Hepatic stellate cell (primary cell): Measurements from ENCODE around the gene TCF7L1.
"Not testable (repeated sequence)": the region's sequence is repeated elsewhere in the genome, so short reads cannot be mapped to it uniquely, and the experiment has no call there.

Experiments used
- DNase-seq: peaks from one replicate; pipeline ENCODE4 v3.0.0; 2011; ENCODE audit warnings: low spot score

Gene TCF7L1

DNA sequence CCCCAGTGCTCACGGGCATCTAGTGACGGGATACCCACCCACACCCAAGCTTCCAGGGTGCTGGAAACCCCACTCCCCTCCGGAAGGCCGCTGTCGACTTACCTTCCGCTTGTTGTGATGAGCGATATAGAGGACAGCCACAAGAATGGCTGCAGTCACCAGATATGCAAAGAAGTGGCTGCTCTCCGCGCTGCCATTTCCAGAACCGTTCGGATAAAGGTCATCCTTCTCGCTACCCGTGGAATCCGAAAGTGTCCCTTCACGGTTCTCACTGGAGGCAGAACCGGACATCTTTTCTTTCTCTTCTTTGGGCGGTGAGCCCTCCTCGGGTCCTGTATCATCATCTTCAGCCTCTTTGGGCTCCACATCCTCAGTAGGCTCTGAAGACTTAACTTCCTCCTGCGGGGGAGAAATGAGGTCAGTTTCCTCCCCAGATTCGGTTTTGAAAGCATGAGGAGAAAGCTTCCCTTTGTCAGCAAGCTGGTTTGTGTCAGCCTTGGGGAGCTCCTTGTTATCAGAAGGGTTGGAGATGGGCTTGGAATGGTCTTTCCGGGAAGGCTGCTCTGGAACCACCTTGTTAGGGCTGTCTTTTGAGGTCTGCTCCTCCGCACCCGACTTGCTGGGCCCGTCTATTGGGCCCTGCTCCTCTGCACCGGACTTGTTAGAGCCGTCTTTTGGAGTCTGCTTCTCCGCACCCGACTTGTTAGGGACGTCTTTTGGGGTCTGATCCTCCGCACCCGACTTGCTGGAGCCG lies 193.4 kb downstream of the TCF7L1 start:
- DNase-seq, result no peak

DNA sequence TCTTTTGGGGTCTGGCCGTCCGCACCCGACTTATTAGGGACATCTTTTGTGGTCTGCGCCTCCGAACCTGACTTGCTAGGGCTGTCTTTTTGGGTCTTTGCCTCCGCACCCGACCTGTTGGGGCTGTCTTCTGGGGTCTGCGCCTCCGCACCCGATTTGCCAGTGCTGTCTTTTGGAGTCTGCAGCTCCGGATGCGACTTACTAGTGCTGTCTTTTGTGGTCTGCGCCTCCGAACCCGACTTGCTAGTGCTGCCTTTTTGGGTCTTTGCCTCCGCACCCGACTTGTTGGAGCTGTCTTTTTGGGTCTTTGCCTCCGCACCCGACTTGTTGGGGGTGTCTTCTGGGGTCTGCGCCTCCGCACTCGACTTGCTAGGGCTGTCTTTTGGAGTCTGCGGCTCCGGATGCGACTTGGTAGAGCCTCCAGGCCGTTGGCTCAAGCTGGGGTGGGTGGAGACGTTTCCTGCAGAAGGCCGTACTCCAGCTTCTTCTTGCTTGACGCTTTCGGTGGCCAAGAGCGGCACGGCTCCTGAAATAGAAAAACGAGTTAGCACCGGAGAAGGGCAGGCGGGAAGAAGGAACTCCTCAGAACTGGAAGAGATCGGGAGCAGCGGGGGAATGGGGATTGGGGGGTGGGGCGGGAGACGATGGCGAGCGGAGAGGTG lies 194.1 kb downstream of the TCF7L1 start:
- no peak for DNase-seq

DNA sequence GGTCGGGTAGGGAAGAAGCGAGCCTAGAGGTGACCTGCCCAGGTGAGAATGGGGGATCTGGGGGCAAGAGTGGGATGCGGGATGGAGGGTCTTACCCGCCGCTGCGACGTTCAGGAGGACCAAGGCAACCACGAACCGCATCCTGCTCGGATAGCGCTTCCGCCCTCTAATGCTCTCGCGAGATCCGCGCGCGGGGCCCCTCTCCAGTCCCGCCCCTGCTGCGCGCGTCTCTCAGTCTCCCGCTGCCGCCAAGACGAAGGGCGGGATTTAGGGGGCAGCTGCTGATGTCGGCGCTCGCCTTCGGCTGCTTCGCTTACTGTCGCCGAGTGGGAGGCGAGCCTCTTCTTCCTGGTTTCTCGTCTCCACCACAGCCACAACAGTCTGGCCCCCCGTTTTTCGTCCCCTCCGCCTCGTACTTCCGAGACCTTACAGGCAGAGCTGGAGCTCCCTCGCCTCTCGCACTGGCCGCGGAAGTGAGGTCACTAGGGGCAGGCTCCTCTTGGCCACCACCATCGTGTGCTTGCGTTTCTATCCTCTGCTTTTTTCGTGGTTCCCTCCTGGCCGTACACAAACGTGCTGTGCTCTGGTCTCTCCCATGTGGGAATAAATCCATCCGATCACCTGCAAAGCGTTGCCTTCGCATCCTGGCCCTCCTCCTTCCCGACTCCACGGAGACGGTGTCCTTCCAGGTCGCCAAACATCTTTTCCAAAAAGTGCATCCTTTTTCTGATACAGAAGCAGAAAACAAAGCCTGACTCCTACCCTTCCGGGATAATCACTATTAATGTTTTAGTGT lies 194.8 kb downstream of the TCF7L1 start, which contains the start of gene TGOLN2:
Gene TGOLN2 (minus strand): TSS at position 168 of the 796 bp plus-strand sequence. CDS start 27 bp downstream, at position 141.
- peak; percentile 98 for DNase-seq

DNA sequence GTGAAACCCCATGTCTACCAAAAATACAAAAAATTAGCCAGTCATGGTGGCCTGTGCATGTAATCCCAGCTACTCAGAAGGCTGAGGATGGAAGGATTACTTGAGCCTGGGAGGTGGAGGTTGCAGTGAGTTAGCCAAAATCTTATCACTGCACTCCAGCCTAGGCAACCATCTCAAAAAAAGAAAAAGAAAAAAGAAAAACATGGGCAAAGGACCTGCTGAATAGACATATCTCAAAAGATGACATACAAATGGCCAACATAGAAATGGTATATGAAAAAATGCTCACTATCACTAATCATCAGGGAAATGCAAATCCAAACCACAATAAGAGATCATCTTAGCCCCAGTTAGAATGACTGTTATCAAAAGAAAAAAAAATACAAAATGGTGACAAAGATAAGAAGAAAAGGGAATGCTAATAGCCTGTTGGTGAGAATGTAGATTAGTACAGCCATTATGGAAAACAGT lies 196.0 kb downstream of the TCF7L1 start:
- DNase-seq, result no peak

DNA sequence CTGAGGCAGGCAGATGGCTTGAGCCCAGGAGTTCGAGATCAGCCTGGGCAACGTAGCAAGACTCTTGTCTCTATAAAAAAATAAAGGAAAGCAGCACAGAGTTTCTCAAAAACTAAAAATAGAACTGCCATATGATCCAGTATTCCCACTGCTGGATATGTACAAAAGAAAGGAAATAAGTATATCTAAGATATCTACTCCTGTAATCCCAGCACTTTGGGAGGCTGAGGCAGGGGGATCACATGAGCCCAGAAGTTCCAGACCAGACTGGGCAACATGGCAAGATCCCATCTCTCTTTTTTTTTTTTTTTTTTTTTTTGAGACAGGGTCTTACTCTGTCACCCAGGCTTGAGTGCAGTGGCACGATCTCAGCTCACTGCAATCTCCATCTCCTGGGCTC lies 196.5 kb downstream of the TCF7L1 start:
- not testable (repeated sequence) for DNase-seq

DNA sequence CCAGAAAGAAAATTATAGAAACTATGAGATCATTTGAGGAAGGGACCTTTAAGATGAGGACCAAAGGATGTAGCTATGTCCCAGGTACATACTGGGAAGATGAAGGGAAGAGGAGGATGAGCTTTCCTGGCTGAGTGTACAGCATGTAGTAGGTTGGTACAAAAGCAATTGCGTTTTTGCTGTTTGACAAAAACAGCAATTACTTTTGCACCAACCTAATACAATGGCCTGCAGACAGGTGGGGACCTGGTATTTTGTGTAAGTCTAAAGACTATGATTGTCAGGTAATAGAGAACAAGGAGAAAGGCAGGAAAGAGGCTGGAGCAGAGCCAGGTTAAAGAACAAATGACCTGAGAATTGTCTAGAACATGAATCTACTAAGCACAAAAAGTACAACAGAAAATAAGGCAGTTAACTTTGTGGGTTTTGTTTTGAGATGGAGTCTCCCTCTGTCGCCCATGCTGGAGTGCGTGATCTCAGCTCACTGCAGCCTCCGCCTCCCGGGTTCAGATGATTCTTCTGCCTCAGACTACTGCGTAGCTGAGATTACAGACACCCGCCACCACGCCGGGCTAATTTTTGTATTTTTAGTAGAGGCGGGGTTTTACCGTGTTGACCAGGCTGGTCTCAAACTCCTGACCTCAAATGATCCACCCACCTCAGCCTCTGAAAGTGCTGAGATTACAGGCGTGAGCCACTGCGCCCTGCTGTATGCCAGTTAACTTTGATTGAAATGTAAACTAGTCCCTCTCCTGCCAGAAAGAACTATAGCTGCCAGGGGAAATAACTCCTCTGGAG lies 197.8 kb downstream of the TCF7L1 start:
- DNase-seq, result no peak

DNA sequence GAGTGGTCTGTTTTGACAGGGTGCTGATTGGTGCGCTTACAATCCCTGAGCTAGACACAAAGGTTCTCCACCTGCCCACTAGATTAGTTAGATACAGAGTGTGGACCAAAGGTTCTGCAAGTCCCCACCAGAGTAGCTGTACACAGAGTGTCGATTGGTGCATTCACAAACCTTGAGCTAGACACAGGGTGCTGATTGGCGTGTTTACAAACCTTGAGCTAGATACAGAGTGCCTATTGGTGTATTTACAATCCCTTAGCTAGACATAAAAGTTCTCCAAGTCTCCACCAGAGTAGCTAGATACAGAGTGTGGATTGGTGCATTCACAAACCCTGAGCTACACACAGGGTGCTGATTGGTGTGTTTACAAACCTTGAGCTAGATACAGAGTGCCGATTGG lies 200.7 kb downstream of the TCF7L1 start:
- DNase-seq, result not testable (repeated sequence)

DNA sequence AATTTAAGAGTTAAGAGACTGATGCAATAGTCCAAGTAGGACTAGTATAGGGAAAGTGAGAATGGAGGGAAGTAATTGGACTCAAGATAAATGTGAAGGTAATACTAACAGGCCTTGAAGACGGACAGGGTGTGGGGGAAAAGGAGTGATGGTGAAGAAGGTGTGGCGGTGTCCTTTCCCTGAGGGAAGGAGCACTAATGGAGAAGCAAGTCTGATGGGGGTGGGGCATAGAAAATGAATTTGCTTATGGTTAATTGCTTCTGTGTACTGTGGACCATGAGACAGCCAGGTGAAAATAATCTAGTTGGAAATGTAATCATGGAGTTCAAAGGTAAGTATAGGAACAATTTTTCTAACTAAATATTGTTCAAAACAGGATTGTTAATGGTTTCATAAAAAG lies 201.7 kb downstream of the TCF7L1 start:
- no peak for DNase-seq

DNA sequence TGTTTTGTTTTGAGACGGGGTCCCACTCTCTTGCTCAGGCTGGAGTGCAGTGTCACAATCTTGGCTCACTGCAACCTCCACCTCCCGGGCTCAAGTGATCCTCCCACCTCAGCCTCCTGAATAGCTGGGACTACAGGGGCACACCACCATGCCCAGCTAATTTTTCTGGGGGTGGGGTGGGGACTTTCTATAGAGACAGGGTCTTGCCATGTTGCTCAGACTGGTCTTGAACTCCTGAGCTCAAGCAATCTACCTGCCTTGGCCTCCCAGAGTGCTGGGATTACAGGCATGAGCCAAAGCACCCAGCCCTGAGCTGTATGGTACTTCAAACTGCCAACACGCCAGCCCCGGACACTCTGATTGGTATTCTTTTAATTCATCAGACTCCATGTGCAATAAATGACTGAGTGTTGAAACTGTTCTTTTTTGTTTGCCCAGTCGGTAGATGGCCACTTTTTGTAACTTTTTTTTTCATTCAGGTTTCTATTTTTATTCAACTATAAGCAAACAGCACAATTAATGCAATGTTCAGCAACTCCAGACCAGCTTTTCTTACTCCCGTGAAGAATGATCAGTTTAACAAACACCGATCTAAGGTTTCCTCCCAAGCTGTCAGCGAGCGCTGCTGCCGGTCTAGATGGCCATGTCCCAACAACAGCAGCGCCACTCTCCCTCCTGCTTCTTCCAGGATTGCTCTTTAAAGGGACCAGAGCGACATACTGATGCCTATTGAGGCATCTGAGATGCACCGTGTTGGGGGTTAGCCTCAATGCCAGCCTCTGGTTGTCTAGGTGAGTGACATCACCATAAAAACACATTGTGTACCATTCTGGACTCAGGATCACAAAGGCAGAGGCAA lies 207.1 kb downstream of the TCF7L1 start:
- no peak for DNase-seq

DNA sequence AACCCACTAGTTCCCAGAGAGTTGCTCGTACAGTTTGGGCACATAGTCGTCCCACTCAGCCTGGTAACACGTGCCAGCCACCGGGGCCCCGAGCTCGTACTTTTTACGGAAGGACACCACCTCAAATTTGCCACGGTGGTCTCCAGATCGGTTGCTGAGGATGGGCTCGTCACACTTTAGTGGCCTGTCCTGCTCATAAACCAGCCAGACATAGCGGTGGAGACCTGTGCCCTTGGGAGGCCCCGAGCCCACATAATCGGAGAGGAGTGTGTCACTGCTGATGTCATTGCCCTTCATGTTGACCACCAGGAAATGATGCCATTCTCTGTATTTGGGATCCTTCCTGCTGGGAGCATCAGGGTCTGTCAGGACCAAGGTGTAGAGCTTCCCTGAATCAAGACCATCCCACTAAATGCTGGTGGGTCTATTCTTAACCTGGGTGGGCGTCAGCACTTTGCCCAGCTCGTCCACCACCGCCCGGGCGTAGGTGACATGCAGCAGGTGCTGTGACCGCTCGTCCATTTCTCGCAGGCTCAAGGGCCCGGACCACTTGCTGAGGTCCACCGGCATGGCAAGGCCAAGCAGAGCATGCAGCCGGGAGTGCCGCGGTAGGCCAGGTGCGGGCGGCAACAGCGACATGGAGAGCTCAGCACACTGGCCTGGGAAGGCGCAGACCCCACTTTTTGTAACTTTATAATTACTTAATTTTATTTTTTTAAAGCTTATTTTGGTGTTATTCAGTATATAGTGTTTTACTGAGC lies 208.3 kb downstream of the TCF7L1 start:
- DNase-seq, result no peak

DNA sequence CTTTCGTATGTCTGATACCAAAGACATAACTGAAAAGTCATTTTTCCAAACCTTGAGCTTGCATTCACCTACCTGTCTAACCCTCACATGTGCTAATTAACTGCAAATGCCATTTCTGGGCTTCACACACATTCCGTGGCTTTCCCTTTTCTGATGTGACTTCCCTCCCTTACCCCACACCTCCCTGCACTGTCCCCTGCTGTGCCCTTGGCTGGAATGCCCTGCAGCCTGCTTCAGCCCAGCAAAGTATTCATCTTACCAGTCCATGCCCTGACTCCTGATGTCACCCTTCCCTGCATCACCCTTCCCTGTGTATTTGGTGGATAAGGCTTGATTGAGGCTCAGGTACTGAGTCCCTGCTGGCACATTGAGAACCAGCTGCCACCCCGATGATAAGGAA lies 209.0 kb downstream of the TCF7L1 start:
- DNase-seq, result no peak

DNA sequence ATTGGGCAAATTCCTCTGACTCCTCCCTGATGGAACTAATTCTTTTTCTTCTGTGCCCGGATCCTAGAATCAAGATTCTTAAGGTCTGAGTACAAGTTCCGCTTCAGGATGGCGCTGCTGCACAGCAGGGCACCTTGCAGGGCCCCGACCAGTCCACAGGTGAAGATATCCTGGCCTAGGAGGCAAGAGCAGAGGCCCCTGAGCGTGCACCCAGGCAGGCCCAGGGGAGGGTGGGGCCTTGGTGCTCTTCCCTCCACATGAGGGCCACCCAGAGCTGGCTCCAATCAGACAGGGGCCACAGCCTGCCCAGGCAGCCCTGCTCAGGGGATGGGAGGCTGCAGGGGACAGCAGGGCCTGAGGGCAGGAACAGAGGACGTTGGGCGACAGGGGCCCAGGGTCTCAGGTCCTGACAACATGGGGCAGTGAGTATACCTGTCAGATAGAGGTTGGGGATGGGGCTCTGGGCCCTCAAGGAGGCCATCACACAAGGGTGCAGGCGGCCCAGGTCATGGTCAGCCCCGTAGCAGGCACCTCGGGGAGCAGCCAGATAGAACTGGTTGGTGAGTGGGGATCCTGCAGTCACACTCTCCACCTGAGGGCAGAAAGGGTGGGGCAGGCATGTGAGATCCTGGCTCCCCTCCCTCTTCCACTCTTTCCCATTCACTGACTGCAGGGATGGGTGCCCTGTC lies 210.2 kb downstream of the TCF7L1 start:
- not testable (repeated sequence) for DNase-seq

DNA sequence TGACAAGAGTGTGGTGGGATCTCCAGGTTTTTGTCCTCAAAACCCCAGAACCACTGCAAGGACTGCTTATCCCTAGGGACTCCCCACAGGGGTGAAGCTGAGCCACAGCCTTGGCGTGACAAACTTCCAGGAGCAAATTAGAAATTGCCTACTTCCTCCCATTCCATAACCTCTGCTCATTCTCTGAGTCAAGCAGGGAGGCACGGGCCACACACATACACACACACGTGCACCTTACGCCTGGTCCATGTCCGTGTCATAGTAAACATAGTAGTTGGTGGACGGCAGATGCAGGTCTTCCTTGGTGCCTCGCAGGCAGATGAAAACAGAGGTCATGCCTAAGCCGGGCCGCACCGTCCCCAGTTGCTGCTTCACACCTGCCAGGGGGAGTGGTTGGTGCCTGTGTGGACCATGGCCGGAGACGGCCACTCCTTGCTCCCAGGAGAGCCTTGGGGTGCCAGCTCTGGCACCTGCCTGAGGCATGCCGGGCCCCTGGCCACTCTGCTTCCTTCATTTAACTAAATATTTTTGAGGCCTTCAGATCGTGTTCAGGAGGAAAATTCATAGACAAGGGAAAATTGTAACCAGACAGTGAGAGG lies 211.3 kb downstream of the TCF7L1 start:
- DNase-seq, result no peak

DNA sequence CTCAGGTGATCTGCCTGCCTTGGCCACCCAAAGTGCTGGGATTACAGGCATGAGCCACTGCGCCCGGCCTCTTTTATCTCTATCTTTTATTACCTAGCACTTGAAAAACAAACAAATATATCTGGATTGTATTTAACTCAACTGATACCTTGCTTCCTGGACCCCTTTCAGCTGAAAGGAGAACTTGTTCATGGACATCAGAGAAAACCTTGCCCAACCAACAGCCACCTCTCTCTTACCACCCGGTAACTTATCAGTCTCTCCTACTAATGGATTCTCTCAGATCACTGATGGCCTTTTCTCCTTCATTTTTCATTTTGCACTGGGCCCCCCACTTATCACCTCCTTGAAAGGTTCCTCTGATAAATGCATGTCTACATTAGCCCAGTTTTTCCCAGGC lies 214.4 kb downstream of the TCF7L1 start:
- no peak for DNase-seq

DNA sequence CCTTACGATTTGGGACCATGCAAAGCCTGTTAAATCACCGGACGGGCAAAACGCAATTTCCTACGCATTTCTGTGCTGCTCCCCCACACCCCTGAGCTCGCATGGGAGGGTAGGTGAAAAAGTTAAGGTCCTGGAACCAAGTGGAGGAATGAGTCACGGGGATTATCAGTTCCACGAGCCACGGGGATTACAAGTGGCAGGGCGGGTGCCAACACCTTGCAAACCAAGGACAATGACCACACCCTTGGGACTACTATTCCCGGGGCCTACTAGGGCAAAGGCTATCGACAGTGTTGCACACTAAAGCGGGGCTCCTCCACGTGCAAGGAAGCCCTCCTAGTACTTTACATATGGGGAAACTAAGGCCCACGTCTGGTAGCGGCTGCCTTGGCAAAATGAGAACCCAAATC lies 220.7 kb downstream of the TCF7L1 start:
- DNase-seq, result peak; percentile 47

DNA sequence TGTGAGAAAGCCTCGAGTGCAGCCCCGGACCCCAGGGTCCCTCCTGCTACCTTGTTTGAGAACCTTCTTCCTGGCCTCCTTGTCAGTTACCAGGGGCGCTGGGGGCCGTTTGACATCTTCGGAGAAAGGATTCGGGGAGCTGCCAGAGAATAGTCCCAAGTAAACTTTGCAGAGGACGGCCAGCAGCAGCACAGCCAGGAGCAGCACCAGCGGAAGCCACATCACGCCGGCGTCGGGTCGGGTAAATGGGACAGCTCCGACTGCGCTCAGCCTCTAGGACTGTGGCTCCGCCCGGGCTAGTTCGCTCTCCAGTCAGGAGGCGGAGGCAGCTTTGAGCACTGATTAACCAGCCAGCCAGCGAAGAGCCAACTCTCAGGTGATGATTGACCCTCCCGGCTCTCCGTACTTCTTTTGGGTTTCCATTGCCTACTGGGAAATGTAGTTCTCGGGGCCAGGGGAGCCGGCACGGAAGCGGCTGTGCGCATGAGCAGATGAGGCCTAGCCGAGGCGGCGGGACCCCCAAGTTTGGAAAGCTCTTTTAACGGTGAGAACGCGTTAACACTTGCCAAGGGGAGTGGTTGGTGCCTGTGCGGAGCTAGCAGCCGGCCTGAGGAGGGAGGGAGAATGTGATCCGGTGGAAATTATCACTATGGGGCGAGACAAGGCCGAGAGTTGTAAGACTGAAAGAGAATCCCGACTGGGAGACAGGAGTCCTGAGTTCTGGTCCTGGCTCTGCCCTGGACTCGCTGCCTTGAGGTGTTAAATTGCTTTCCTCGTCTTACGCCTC lies 221.3 kb downstream of the TCF7L1 start, which contains the start of the genes ELMOD3 and RETSAT:
Gene ELMOD3 (plus strand): TSS at position 484 of the 787 bp plus-strand sequence. CDS start 2,430 bp downstream, outside the sequence.
Gene RETSAT (minus strand): TSS at position 243 of the 787 bp plus-strand sequence. CDS start 21 bp downstream, at position 222.
- peak; percentile 97 for DNase-seq

DNA sequence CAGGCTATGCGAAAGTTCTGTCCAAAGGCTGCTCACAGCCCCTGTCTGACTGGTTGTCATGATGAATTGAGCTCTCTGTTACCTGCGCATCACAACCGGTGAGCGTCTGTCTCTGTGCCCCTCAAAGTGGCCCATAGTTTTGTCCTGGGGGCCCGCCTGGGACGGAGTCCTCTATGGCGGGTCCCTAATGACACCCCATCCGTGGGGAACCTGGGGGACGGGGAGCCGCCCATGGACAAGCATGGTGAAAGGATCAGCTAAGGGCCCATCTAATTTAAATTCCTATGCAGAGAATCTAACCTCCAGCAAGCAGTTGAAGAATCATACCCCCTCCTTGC lies 221.8 kb downstream of the TCF7L1 start:
- DNase-seq, result peak; percentile 25

DNA sequence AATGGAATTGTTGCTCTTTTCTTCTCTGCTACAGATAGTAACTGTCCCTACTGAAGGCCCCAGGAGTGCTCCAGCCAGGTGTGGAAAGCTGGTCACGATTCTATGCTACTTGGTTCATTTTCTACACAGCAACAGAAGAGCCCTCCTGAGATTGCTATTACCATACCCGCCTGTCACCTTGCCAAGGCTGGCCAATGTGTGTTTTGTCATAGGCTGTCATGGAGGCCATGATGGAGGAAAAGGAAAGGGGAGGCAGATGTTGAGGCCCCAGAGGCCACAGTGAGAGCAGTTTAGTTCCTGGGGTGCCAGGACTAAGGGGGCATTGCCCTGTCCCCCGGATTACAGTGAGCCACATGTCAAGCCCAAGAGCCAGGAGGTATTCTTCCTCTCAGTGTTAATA lies 222.3 kb downstream of the TCF7L1 start:
- no peak for DNase-seq
